B cell (primary cell): Measurements from ENCODE around the gene P2RY14. TPM values are rescaled to one million over a fixed set of nuclear protein-coding genes. Genes with fewer than 3 reads are reported as not detected.

Experiments
- ATAC-seq: fragments of 200-7000 bp; cut with Tn5 transposase; one replicate; pipeline ENCODE4 v1.10.0; 2021; ENCODE audit warnings: low read depth, mild to moderate bottlenecking, moderate number of reproducible peaks, moderate library complexity
- CTCF ChIA-PET: fragments of 350-600 bp; sonication (Branson Sonifier 250); formaldehyde crosslinking; loops from one replicate; lab custom pipeline; 2021; ENCODE audit warnings: antibody characterized with exemption, inconsistent platforms; lab: Charles Lee
- POLR2A ChIA-PET: fragments of 350-600 bp; sonication (Branson Sonifier 250); formaldehyde crosslinking; loops from one replicate; lab custom pipeline; 2021; ENCODE audit warnings: antibody characterized with exemption; lab: Charles Lee
- DNase-seq: peaks from one replicate; pipeline ENCODE4 v3.0.0; 2013
- H2AFZ ChIP-seq: 2 replicates; pipeline ENCODE4 v1.6.1; 2012; ENCODE audit warnings: mild to moderate bottlenecking, low read depth, low read length; ENCODE audit not compliant: insufficient read depth, poor library complexity, severe bottlenecking
- H3K27ac ChIP-seq, 2 donors: 1 replicate in 1 of 2; 2 replicates in 1 of 2; pipeline ENCODE4 v1.5.1; 2012 to 2013; ENCODE audit warnings: low read length in 2 of 2, mild to moderate bottlenecking in 2 of 2, moderate library complexity in 1 of 2
- H3K27me3 ChIP-seq, 4 experiments: fragments of 200-600 bp in 1 of 4; sonication (generic) in 1 of 4; replicated peaks in 1 of 4; 1 replicate in 2 of 4; 2 replicates in 2 of 4; pipeline versions ENCODE4 v1.6.1 to v1.7.0; 2013 to 2016; ENCODE audit warnings: low read length in 3 of 4, mild to moderate bottlenecking in 2 of 4, mixed read lengths in 1 of 4, moderate library complexity in 1 of 4; ENCODE audit not compliant: insufficient read depth in 4 of 4, control insufficient read depth in 3 of 4; ENCODE audit errors: control extremely low read depth in 1 of 4
- H3K36me3 ChIP-seq, 2 experiments: replicated peaks in 1 of 2; 1 replicate in 1 of 2; 2 replicates in 1 of 2; pipeline versions ENCODE4 v1.6.1 to v1.7.1; 2013; ENCODE audit warnings: low read length in 1 of 2; ENCODE audit not compliant: insufficient read depth in 2 of 2, control insufficient read depth in 1 of 2; ENCODE audit errors: control extremely low read depth in 1 of 2, extremely low read depth in 1 of 2
- H3K4me1 ChIP-seq, 2 donors: fragments of 200-600 bp in 1 of 2; sonication (generic) in 1 of 2; 1 replicate in 1 of 2; 2 replicates in 1 of 2; pipeline versions ENCODE4 v1.5.1 to v1.6.1; 2013 to 2017; ENCODE audit warnings: low read length in 2 of 2; ENCODE audit not compliant: control insufficient read depth in 2 of 2, insufficient read depth in 2 of 2
- H3K4me2 ChIP-seq: replicated peaks from 2 replicates; pipeline ENCODE3; 2012; ENCODE audit warnings: mild to moderate bottlenecking, low read depth, low read length; ENCODE audit not compliant: poor library complexity, severe bottlenecking
- H3K4me3 ChIP-seq, 5 experiments: fragments of 200-600 bp in 1 of 5; sonication (generic) in 1 of 5; 1 replicate in 3 of 5; 2 replicates in 2 of 5; pipeline versions ENCODE4 v1.5.1 to v1.7.0; 2011 to 2016; ENCODE audit warnings: low read length in 4 of 5, mild to moderate bottlenecking in 4 of 5, low read depth in 2 of 5, control low read depth in 1 of 5, moderate library complexity in 1 of 5; ENCODE audit not compliant: insufficient read depth in 1 of 5; ENCODE audit errors: control extremely low read depth in 1 of 5, extremely low read depth in 1 of 5
- H3K79me2 ChIP-seq: fragments of 200-600 bp; sonication (generic); one replicate; pipeline ENCODE4 v1.6.0; 2016; ENCODE audit warnings: low read length; ENCODE audit not compliant: control insufficient read depth, insufficient read depth
- H3K9ac ChIP-seq: fragments of 200-600 bp; sonication (generic); 2 replicates; pipeline ENCODE4 v1.6.1; 2017; ENCODE audit warnings: mild to moderate bottlenecking, low read length, moderate library complexity
- H3K9me3 ChIP-seq, 3 donors: one replicate each; pipeline versions ENCODE4 v1.6.1 to v1.7.1; 2013; ENCODE audit warnings: low read length in 2 of 3; ENCODE audit not compliant: control insufficient read depth in 2 of 3, insufficient read depth in 1 of 3; ENCODE audit errors: control extremely low read depth in 1 of 3
- H4K20me1 ChIP-seq: 2 replicates; pipeline ENCODE4 v1.6.0; 2012; ENCODE audit warnings: mild to moderate bottlenecking, low read length; ENCODE audit not compliant: insufficient read depth, control insufficient read depth, poor library complexity, severe bottlenecking
- H3K27ac Mint-ChIP-seq: one replicate; pipeline ENCODE4 v1.8.0; 2021; ENCODE audit warnings: mixed read lengths
- H3K27me3 Mint-ChIP-seq: one replicate; pipeline ENCODE4 v1.8.0; 2021; ENCODE audit warnings: mixed read lengths
- H3K4me1 Mint-ChIP-seq: one replicate; pipeline ENCODE4 v1.8.0; 2021; ENCODE audit warnings: mixed read lengths
- H3K4me3 Mint-ChIP-seq: one replicate; pipeline ENCODE4 v1.8.0; 2021; ENCODE audit warnings: mixed read lengths
- H3K9me3 Mint-ChIP-seq: one replicate; pipeline ENCODE4 v1.8.0; 2022; ENCODE audit warnings: mixed read lengths; ENCODE audit not compliant: insufficient read depth
- EZH2 ChIP-seq: IDR thresholded peaks from 2 replicates; pipeline ENCODE4 v1.6.1; 2012; ENCODE audit warnings: borderline replicate concordance, low read depth, mild to moderate bottlenecking, moderate library complexity, low read length; ENCODE audit not compliant: insufficient read depth, poor library complexity, severe bottlenecking
- WGBS: methylation state at CpG from one replicate; pipeline ENCODE4 v1.1.5; 2013; ENCODE audit warnings: missing lambda C conversion rate; ENCODE audit not compliant: insufficient coverage; 5-methylcytosine and 5-hydroxymethylcytosine counted together
- intact Hi-C: fragments of 100-400 bp; cut with micrococcal nuclease; formaldehyde crosslinking; loops from one replicate; pipeline ENCODE4 v1.10.0; 2022
- polyA plus RNA-seq: library from polyadenylated mRNA; depleted of rRNA; stranded (reverse); fragments of >200 nt; gene quantifications from 2 replicates; pipeline ENCODE4 v1.2.3, GENCODE V29; 2012
- total RNA-seq, 2 donors: library from RNA; stranded (reverse); fragments of 120-200 nt in 1 of 2; gene quantifications; 1 replicate in 1 of 2; 2 replicates in 1 of 2; pipeline versions ENCODE4 v1.2.3 to v1.2.4, GENCODE V29; 2013 to 2022
- TF ChIP-seq, protein P1 (sequence below): fragments of 200-600 bp; IDR thresholded peaks from one replicate; pipeline ENCODE4 v1.8.0; 2022; ENCODE audit warnings: antibody characterized with exemption, mild to moderate bottlenecking

The P2RY14 gene
- total and polyA plus RNA-seq, 2 donors (not counting 1 experiment from before 2014, with no cell fraction given): 7.0 to 11.3 TPM

GRCh38 chr3:151307131-151307530 lies 28.8 kb upstream of the P2RY14 start:
- Mint-ChIP-seq H3K4me3 (no peak overlapping the region), H3K27ac (no peak overlapping the region), H3K4me1 (no peaks in the 10 kb centered on the region), H3K27me3 (no peaks in the 10 kb centered on the region), H3K9me3 (no peaks in the 10 kb centered on the region)
- H3K4me1 ChIP-seq: no peaks in the 10 kb centered on the region
- no peak overlapping the region for H3K9ac ChIP-seq
- no peak overlapping the region for H3K4me3 ChIP-seq
- H2AFZ ChIP-seq: no peak overlapping the region
- no peaks in the 10 kb centered on the region for H3K36me3 ChIP-seq
- H3K9me3 ChIP-seq: no peaks in the 10 kb centered on the region
- CTCF ChIA-PET: interaction anchor here (1.2 to 1.3 kb wide), 2 partner anchors 23 to 144 kb away, joined by 3 read pairs; no protein-coding TSS in a partner anchor
- no peaks in the 10 kb centered on the region for H3K79me2 ChIP-seq
- no peak overlapping the region for H3K27ac ChIP-seq
- no peak for DNase-seq
- POLR2A ChIA-PET: no interaction called here
- intact Hi-C loops: no loop called here
- ATAC-seq: no peak
- no peaks in the 10 kb centered on the region for H3K27me3 ChIP-seq
- no peak overlapping the region for H3K4me2 ChIP-seq
- H4K20me1 ChIP-seq: no peaks in the 10 kb centered on the region
- TF ChIP-seq, protein P1, sequence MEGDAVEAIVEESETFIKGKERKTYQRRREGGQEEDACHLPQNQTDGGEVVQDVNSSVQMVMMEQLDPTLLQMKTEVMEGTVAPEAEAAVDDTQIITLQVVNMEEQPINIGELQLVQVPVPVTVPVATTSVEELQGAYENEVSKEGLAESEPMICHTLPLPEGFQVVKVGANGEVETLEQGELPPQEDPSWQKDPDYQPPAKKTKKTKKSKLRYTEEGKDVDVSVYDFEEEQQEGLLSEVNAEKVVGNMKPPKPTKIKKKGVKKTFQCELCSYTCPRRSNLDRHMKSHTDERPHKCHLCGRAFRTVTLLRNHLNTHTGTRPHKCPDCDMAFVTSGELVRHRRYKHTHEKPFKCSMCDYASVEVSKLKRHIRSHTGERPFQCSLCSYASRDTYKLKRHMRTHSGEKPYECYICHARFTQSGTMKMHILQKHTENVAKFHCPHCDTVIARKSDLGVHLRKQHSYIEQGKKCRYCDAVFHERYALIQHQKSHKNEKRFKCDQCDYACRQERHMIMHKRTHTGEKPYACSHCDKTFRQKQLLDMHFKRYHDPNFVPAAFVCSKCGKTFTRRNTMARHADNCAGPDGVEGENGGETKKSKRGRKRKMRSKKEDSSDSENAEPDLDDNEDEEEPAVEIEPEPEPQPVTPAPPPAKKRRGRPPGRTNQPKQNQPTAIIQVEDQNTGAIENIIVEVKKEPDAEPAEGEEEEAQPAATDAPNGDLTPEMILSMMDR: no peak
- no peak for TF ChIP-seq EZH2

- DNase-seq (no peak), ATAC-seq (no peak)
- no peak overlapping the region for H3K4me3 Mint-ChIP-seq
- peaks cover 2% of the 10 kb centered on the region for H3K27me3 Mint-ChIP-seq
- WGBS: 98% methylated on average over 5 of the region's 6 CpGs
- H3K9me3 Mint-ChIP-seq: no peaks in the 10 kb centered on the region
- Histone ChIP-seq H3K27ac (no peak overlapping the region), H4K20me1 (no peaks in the 10 kb centered on the region), H3K36me3 (no peaks in the 10 kb centered on the region), H2AFZ (no peak overlapping the region), H3K79me2 (no peaks in the 10 kb centered on the region), H3K9me3 (no peaks in the 10 kb centered on the region), H3K4me2 (no peak overlapping the region), H3K4me3 (no peak overlapping the region), H3K27me3 (no peaks in the 10 kb centered on the region), H3K4me1 (no peaks in the 10 kb centered on the region), H3K9ac (no peak overlapping the region)
- H3K4me1 Mint-ChIP-seq: no peaks in the 10 kb centered on the region
- TF ChIP-seq, protein P1: no peak
- no peak for TF ChIP-seq EZH2
- POLR2A ChIA-PET: no interaction called here
- intact Hi-C loops: no loop called here
- CTCF ChIA-PET: interaction anchor here (1.2 to 1.3 kb wide), 2 partner anchors 22 to 143 kb away, joined by 3 read pairs; no protein-coding TSS in a partner anchor
- no peak overlapping the region for H3K27ac Mint-ChIP-seq
Measured at GRCh38 chr3:151306168-151306810, 27.9 kb upstream of the P2RY14 start.
